OCI-LY3 (cell line): ENCODE data around the gene RERE.

Experiments
- CTCF ChIP-seq: fragments of 200-600, 300-600 bp; sonication (generic); IDR thresholded peaks from 2 replicates; pipeline ENCODE4 v1.5.1; 2014; ENCODE audit warnings: antibody characterized with exemption, low read length, low read depth
- EZH2phosphoT487 ChIP-seq: fragments of 200-600 bp; shearing (Covaris generic); IDR thresholded peaks from 2 replicates; pipeline ENCODE4 v1.6.1; 2018; ENCODE audit warnings: antibody characterized with exemption, mixed run types, low read depth

- TF ChIP-seq CTCF, result no peak
- no peak for TF ChIP-seq EZH2phosphoT487
These were observed 311.0 kb downstream of the RERE start for GRCh38 chr1:8506456-8506855.
